GM19043 (cell line): ENCODE results near the gene FOXJ3.

Experiments
- ATAC-seq: cut with Tn5 transposase; IDR thresholded peaks from one replicate; pipeline ENCODE4 v1.9.1; 2021; ENCODE audit warnings: low read depth; ENCODE audit not compliant: unreplicated experiment

FOXJ3 gene

DNA sequence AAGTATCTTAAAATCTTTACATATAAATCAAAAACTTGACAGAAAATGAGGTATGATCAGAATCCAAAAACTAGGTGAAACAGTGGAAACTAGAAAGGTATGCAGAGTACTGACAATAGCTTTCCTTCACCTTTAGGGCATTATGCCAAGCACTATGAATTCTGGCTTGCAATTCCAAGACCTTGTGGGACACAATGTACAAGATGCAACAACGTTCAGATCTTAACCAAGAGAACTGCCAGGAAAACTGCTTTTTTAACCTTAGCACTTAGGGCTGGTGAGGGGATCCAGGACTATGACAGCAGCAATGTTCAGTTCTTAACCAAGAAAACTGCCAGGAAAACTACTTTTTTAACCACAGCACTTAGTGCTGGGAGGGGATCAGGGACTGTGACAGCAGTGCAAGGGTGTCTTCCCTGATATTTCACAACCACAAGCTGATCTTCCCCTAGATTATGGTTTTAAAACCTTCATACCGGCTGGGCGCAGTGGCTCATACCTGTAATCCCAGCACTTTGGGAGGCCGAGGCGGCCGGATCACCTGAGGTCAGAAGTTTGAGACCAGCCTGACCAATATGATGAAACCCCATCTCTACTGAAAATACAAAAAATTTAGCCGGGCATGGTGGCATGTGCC is 22.3 kb downstream of the FOXJ3 start:
- no peak for ATAC-seq

DNA sequence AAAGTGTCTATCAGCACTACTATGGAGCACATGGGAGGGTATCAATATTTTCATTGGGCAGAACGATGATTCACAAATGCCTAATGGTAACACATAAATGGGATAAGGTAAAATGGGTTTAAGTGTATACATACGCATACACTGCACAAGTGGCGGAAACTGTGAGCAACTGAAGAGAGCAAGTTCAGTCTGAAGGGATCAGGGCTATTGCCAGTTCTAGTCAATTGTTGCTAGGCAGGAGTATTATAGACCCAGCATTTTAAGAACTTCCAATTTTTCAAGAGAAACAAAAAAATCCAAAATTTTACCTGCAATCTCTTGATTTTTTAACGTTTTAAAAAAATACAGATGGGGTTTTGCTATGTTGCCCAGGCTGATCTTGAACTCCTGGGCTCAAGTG is 23.1 kb downstream of the FOXJ3 start:
- ATAC-seq: no peak

DNA sequence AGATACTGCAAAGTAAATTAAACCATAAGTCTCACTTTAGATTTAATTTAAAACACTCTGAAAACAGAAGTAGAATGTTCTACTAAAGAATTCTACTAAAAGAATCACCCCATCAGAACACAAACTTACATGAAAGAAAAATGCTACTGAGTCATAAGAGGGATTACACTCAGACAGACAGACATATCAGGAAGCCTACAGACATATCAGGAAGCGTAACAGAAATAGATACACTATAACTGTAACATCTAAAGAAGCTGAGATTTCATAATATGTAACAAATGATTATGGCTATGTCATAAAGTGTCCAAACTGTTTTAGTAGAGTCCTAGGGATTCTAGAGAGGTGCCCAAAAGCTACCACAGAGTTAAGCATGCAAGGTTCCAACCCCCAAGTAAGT is 23.9 kb downstream of the FOXJ3 start:
- ATAC-seq: no peak

DNA sequence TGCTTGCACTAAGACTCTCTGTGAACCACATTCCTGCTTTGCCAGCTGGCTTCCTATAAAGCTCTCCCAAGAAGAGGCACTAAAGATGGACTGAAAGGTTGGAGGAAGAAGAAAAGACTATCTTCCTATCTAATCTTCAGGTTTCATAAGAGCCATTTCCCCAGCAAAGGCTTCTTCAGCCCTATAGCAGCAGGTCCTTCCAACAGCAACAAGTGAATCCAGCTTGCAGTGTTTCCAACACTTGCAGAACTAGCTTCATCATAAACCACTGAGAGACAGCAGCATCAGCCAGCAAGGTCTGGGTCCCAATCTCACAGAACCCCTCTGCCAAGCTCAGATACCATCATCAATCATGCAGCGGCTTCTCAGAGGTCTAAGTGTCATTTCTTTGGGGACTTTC is 28.1 kb downstream of the FOXJ3 start:
- no peak for ATAC-seq

DNA sequence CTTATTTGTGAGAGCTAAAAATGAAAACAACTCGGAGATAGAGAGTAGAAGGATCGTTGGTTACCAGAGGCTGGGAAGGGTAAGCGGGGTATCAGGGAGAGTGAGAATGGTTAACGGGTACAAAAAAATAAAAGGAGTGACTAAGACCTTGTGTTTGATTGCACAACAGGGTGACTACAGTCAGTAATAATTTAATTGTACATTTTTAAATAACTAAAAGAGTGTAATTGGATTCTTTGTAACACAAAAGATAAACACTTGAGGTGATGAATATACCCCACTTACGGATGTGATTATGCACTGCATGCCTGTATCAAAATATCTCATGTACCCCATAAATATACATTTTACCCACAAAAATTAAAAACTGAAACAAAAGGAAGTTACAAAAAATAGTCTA is 29.4 kb downstream of the FOXJ3 start:
- no peak for ATAC-seq

DNA sequence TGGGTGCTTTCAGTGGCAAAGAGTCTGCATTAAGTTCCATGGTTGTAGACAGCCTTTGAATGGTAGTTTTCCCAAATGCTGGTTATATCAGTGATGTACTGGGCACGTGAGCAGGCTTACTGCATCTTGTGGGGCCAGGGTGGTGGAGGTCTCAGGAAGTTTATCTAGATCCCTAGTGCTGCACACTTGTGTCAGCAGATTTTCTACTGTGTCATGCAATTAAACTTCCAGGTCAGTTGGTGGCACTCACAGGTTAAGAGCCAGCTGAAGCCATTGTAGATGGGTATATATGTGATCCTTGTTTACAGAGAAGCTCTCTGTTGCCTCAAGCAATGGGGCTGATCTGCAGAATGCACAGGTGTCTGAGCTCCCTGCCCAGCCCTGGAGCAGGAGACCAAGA is 33.0 kb downstream of the FOXJ3 start:
- ATAC-seq: no peak

DNA sequence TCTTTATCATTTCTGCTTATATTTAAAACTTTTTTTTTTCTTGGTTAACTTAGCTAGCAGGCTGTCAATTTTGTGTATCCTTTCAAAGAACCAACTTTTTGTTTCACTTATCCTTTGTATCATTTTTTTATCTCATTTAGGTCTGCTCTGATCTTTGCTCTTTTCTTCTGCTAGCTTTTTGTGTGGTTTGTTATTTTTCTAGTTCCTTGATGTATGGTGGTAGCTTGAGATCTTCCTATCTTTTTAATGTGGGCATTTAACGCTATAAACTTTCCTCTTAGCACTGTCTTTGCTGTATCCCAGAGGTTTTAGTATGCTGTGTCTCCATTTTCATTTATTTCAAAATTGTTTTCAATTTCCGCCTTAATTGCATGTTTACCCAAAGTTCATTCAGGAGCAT is 36.5 kb downstream of the FOXJ3 start:
- no peak for ATAC-seq

DNA sequence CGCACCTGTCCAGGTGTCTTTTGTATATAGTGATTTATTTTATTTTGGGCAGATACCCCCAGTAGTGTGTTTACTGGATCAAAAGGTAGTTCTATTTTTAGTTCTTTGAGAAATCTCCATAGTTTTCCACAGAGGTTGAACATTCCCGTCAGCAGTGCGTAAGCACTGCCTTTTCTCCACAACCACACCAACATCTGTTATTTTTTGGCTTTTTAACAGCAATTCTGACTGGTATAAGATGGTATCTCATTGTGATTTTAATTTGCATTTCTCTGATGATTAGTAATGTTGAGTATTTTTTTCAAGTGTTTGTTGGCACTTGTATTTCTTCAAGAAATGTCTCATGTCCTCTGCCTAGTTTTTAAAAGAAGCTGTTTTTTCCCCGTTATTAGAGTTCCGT is 39.2 kb downstream of the FOXJ3 start:
- ATAC-seq: no peak

DNA sequence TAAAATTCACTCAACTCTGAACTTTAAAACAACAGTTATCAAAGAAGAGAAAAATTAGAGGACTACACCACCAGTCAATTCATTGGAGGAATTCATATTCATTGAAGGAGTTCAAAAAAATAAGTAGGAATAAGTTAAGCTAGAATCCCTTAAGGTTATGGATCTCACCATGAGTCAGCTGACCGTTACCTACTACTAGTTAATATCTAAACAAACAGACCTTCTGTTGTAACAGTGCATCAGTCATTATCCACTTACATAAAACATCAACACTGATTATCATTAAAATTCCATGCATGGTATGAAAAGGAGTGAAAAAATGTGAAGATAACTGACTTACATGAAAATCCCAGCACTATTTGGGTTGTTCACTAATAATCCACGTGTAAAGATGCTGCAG is 44.9 kb downstream of the FOXJ3 start:
- no peak for ATAC-seq

DNA sequence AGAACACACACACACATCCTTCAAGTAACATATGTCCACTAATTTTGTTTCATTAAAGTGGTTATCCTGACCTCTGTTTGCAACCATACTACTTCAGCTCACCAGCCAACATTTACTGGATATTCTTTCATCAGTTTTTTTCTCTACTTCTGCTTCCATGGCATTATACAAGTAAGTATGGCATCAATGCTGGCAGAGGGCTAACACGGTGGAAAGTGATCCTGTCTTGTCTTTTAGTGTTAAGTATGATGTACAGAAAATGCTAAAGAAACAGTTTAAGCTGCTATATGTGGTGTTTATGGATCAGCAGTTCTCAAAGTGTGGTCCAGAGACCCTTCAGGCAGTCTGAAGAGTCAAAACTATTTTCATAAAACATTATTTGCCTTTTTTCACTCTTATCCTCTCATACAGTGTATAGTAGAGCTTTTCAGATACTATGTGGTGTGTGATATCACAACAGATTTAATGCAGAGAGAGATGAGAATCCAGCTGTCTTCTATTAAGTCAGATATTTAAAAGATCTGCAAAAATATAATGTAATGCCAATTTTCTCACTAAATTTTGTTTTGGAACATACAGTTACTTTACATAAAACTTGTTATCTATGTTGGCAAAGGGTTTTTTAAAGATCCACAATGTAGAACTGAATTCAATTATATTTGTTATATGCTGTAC is 46.6 kb downstream of the FOXJ3 start:
- ATAC-seq: no peak

DNA sequence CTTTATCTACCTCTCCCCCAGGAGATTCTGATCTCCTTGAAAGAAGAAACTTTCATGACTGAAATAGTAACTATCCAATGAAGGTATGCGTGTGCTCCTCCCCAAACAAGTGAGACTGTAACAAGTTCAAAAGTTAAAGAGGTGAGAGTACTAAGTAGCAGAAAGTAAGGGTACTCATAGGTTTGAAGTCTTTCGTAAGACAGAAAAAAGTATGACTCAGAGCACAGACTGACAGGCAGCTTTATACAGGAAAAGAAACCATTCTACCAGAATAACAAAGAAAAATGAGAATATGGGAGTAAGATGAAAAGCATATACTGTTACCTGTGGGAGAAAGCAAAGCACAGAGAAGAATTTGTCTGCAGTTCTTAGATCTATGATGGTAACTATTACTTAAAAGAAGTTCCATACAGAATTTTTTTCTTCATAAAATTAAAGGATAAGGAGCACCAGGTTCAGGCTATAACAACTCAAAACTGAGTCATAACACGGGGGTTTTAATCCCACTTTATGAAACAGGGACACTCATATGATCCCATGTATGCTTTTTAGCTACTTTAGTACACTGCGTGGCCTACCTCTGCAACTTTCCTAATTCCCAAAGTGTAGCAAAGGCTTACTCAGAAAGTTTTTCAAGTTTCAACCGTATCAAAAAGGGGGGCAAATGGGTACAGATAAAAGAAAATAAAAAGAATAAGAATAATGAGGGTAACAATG is 52.0 kb downstream of the FOXJ3 start:
- ATAC-seq: no peak

DNA sequence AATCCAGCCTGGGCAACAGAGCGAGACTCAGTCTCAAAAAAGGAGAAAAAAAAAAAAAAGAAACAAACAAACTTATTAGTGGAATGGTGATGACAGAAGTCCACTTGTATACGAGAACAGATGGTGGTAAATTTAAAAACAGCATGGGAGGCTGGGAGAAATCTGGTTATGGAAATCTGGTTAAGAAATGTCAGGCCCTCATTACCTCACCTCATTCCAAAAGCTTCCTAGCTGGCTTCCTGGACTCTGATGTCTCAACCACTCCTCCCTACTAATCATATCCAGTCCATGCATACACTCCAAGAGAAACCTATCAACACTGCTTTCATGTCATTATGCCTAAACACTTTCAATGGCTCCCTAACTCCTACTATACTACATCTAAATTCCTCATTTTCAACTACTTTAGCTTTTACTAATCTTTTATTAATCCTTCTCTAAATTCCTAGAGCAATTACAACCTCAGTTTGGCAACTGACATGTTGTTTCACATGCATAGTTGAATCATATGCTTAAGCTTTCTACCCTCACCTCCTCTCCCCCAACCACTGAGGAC is 52.9 kb downstream of the FOXJ3 start:
- no peak for ATAC-seq

DNA sequence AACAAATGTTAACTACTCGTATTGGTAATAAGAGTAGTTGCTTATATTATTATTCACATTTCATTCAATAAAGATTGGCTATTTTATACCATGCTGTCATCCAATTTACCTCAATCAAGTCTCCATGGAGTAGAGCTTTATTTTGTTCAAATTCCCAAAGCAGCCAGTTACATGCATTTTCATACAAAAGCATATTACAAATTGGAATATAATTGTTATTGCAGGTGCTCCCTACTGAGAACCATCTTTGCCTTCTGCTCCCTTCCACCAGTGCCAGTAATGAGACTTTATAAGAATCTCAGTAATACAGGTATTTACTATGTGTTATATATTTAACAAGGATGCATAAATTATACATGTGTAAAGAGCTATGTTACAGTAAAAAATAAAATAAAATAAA is 54.2 kb downstream of the FOXJ3 start:
- no peak for ATAC-seq

DNA sequence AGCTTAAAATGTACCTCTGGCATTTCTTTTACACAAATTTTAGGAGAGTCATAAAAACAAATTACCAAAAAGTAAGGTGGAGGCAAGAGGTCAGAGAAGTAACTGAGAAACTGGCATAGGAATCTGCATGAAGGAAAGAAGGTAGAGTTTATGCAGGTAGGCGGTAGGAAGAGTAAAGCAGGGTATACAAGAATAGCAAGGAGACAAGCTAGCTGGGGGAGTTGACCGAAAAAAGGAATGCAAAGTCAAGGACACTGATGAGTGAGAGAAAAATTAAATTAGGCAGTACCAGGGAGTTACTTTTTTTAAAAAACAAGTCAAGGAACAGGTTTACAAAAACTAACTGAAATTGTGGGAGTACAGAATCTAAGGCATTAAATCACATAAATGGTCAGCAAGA is 56.0 kb downstream of the FOXJ3 start:
- no peak for ATAC-seq

DNA sequence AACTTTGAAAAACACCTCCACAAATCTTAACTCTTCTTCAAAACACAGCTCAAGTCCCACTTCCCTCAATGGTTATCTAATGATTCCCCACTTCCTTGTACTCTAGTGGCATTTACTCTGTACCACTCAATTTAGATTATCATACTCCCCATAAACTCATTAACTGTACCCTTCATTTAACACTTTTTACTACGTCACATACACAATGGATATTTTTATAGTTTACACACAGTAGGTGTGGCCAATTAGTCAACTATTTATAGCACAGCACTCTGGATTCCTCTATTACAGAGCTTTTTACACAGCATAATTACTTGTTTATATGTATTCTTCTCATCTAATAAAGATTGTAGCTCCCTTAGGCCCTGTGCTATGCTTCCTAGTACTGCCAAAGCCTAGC is 62.1 kb downstream of the FOXJ3 start:
- ATAC-seq: no peak

DNA sequence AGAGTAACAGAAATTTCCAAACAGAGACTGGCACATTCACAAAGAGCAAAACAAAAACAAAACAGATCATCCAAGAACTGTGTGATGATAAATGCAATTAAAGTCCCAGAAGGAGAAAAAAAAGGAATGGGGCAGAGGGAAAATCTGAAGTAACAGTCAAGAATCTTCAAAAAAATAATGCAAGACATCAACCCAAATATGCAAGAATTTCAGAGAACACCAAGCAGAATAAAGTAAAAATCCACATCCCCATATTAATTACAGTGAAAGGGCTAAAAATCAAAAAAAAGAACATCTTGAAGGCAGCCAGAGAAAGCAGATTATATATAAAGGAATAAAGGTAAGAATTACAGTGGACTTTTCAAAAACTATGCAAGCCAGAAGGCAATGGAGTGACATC is 67.1 kb downstream of the FOXJ3 start:
- no peak for ATAC-seq

DNA sequence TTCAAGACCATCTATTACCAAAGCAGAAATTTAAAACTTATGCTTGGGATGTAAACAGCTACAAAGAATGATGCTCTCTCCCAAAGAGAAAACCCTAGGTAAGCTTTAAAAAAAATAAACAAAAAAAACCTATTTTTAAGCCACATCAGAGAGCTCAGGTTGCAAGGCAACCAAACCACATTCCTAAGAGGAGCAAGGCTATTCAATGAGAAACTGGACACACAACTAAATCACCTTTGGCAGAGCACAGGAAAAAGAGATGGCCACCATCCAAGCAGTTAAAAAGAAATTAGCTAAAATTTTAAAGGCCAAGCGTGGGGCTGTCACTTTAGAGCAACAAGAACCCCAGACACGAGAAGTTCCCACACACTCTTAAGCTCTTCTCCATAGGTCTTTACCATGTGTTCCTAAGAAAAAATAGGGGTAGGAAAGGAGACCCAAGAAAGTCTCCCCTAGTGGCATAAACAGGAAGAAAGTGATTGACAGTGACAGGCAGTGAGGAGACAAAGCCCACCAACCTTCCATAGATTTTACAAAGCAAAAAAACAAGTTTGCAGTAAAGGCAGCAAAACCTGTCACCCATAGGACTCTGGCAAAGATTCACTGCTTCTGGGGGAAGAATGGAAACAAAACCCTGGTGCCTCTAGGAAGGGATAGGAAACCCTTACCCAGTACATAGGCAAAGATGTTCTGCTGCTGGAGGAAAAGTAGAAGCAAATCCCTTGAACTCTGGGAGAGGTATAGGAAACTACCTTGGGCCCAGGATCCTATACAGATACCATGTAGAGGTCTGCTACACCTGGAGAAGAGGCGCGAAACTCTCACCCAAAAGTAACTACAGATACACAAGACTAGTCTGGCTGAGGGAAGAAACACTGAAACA is 68.5 kb downstream of the FOXJ3 start:
- ATAC-seq: no peak

DNA sequence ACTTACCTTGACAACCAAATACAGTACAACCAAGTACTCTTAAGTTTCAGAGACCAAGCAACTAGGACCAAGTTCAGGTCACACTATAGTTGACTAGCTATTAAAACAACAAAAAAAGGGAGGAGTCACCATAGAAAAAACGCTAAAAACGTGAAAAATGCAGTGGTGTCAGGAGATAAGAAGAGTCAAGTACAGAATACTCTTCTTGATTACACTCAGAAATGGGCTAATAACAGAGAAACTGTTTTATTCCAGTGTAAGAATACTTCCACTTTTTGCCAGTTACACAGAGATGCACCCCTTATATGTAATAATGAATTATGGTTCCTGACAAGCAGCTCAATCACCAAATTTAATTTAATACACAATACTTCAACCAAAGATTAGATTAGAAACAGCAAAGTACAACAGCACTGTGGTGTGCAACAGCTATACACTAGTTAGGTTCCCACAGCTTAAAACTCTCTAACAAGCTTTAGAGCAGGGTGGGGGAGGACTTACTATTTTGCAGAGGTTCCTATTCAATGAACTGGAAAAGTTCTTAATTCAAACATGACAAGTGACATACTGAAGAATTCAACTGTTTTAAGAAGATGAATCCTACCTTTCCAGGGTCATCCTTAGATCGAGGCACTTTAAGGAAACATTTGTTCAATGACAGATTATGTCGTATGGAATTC is 70.4 kb downstream of the FOXJ3 start:
- no peak for ATAC-seq

DNA sequence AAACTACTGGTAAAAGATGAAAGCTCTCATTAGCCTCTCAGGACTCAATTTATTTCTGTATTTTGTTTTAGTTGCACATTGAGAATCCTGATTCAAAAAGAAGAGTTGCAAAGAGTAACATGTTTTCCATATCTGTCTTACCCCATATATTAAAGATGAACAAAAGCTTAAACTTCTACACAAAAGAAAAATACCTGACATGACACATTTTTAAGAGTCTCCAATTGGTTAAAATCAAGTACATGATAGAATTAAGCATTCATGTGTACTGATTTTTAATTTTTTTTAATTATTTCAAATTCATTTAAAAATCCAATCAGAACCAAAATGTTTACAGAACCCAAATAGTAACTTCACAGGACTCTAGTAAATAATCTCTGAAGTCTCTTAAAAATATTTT is 72.0 kb downstream of the FOXJ3 start:
- no peak for ATAC-seq

DNA sequence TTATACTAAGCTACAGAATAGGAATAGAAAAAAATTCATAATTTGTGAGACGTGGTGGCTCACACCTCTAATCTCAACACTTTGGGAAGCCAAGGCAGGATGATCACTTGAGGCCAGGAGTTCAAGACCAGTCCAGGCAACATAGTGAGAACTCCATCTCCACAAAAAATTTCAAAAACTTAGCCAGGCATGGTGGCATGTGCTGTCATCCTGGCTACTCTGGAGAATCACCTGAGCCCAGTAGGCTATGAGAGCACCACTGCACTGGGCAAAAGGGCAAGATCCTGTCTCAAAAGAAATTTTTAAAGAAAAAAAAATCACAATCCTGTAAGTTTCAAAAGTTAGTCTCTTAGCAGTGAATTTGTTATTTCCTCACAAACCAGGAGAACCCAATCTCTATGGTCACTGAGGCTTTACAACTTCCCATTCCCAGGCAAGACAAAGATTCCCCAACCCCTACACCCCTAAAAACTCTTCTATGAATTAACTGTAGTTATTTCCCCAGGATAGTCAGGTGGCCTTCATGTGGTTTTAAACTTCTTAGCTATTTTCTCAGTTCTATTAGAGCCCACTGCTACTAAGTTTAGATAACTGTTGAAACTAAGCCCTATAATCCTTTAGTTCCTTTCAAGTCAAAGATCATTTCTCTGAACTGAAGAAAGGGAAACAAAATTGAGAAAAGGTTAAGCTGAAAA is 74.5 kb downstream of the FOXJ3 start:
- no peak for ATAC-seq
